ENCODE data around the gene PCDH12.

Gene PCDH12

GRCh38 chr5:141966275-141966962 is 8.4 kb upstream of the PCDH12 start:
- no peak for DNase-seq

GRCh38 chr5:141965071-141965470 is 7.1 kb upstream of the PCDH12 start:
- no peak for DNase-seq

- no peak for DNase-seq
Measured at GRCh38 chr5:141963701-141964100, 5.7 kb upstream of the PCDH12 start.

GRCh38 chr5:141961466-141961865 is 3.5 kb upstream of the PCDH12 start:
- DNase-seq, result no peak

- peak; percentile 84 to 91 for DNase-seq
Measured at GRCh38 chr5:141960449-141961323, 2.7 kb upstream of the PCDH12 start.

GRCh38 chr5:141960018-141960417 is 2.0 kb upstream of the PCDH12 start:
- DNase-seq, result peak in 1 of 2 donors; percentile 18

- no peak for DNase-seq
Measured at GRCh38 chr5:141958546-141959172, 657 bp upstream of the PCDH12 start.

GRCh38 chr5:141957367-141957996 is 520 bp downstream of the PCDH12 start:
- DNase-seq, result no peak

GRCh38 chr5:141954194-141954593 is 3.8 kb downstream of the PCDH12 start:
- no peak for DNase-seq

GRCh38 chr5:141952020-141952419 is 6.0 kb downstream of the PCDH12 start:
- no peak for DNase-seq

- peak in 1 of 2 donors; percentile 23 for DNase-seq
Measured at GRCh38 chr5:141951332-141951781, 6.6 kb downstream of the PCDH12 start.

- DNase-seq, result no peak
Measured at GRCh38 chr5:141950207-141951005, 7.6 kb downstream of the PCDH12 start.

GRCh38 chr5:141949511-141949910 is 8.5 kb downstream of the PCDH12 start:
- DNase-seq, result no peak

- no peak for DNase-seq
Measured at GRCh38 chr5:141948812-141949211, 9.2 kb downstream of the PCDH12 start.

- DNase-seq, result no peak
Measured at GRCh38 chr5:141947316-141947715, 10.7 kb downstream of the PCDH12 start.

GRCh38 chr5:141945511-141946051 is 12.4 kb downstream of the PCDH12 start:
- no peak for DNase-seq

GRCh38 chr5:141944076-141944475 is 13.9 kb downstream of the PCDH12 start:
- no peak for DNase-seq

- DNase-seq, result no peak
Measured at GRCh38 chr5:141942185-141942857, 15.7 kb downstream of the PCDH12 start.

- no peak for DNase-seq
Measured at GRCh38 chr5:141941779-141942178, 16.2 kb downstream of the PCDH12 start.

- DNase-seq, result no peak
Measured at GRCh38 chr5:141941307-141941706, 16.7 kb downstream of the PCDH12 start.

GRCh38 chr5:141940695-141941271 is 17.2 kb downstream of the PCDH12 start:
- DNase-seq, result no peak
